GM18909 (cell line): ENCODE measurements around the gene USP32.
"Not testable (repeated sequence)": the region's sequence is repeated elsewhere in the genome, so short reads cannot be mapped to it uniquely, and the experiment has no call there.

Source experiments
- ATAC-seq: cut with Tn5 transposase; IDR thresholded peaks from one replicate; pipeline ENCODE4 v1.9.1; 2021; ENCODE audit warnings: mild to moderate bottlenecking; ENCODE audit not compliant: unreplicated experiment, poor library complexity

The USP32 gene

DNA sequence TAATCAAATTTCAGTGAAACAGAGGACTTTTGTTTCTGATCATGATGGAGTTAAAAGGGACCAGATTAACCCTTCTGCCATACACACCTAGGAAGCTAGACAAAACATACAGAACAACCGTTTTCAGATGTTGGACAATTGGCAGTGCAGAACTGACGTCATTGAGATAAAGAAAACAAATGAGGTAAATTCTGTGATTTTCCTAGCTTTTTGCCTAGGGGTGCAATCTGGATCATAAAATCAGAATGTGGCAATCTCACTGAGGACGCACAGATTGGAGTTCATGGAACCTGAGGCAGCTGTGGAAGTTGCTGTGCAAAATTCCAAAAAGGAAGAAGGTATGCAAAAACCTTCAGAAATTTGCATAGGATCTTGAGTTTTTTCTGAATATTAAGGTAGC, 15.0 kb upstream of the USP32 start:
- ATAC-seq = no peak

DNA sequence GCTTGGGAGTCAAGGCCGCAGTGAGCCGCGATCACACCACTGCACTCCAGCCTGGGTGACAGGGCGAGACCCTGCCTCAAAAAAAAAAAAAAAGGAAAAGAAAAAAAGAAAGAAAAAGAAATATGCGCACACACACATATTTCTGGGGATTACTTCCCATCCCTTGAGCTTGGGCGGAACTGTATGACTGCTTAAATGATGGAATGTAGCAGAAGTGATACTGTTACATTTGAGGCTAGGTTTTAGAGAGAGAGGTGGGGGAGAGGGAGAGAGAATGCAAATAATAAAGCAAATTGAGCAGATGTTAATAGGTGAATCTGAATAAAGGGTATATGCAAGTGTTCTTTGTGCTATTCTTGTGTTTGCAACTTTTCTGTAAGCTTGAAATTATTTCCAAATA, 12.0 kb upstream of the USP32 start:
- no peak for ATAC-seq

DNA sequence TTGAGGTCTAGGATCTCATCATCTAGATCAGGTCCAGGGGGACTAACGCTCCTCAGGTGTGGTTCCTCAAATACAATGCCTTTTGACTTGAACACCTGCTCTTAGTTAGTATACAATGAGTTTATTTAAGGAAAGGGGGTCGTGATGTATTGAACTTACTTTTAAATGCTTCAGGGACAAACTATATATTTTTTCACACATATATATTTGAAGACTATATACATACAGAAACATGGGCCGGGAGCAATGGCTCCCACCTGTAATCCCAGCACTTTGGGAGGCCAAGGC, 11.5 kb upstream of the USP32 start:
- ATAC-seq = no peak

DNA sequence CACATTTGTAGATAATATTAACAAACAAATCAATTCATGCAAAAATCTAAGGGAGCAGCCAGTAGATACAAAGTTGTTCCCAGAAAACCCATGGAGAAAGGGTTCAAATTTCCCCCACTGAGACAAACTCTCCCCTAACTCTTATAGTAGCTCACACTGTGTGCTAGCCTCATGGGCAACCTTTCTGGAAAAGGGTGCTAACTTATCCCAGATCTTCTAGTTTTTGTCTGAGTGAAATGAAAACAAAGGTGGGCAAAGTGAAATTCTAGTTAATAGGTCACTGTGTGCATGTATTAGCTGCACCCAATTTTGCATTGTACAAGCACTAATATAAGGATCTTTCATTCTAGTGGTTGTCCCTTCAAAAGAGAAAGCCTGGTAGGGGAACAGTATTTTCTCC, 9.9 kb upstream of the USP32 start:
- ATAC-seq = no peak

DNA sequence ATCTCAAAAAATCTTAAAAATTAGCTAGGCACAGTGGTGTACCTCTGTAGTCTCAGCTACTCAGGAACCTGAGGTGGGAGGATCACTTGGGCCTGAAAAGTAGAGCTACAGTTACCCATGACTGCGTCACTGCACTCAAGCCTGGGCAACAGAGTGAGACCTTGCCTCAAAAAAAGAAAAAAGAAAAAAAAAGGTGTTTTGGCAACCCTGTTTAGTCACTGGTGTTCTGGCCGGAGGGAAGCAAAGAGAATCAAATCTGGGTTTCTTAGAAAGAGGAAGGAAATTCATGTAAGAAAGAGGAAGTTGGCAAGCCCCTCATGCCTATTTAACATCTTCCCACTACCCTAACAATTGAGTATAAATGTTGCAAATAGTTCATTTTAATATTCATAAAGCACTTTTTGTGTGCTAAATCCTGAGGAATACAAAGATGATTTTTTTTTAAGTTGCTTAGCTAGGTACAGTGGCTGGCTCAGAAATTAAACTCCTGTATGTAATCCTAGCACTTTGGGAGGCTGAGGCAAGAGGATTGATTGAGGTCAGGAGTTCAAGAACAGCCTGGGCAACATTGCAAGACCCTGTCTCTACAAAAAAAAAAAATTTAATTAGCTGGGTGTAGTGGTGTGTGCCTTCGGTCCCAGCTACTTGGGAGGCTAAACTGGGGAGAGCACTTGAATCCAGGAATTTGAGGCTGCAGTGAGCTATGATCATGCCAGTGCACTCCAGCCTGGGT, 6.5 kb upstream of the USP32 start:
- no peak for ATAC-seq

DNA sequence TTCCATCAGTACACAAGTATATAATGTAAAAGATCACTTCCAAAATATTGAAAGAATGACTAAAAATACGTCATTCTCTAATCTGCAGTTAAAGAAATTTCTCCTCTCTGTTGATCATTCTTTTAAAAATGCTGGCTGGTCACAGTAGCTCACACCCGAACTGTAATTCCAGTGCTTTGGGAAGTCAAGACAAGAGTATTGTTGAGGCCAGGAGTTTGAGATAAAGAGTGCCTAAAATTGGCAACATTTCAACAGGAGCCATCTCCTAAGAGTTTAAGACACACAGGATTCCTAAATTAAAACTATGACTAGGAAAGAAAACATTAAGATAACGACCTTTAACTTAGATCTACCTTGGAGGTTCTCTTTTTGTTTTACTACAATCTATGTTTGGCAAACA, 4.5 kb upstream of the USP32 start:
- no peak for ATAC-seq

DNA sequence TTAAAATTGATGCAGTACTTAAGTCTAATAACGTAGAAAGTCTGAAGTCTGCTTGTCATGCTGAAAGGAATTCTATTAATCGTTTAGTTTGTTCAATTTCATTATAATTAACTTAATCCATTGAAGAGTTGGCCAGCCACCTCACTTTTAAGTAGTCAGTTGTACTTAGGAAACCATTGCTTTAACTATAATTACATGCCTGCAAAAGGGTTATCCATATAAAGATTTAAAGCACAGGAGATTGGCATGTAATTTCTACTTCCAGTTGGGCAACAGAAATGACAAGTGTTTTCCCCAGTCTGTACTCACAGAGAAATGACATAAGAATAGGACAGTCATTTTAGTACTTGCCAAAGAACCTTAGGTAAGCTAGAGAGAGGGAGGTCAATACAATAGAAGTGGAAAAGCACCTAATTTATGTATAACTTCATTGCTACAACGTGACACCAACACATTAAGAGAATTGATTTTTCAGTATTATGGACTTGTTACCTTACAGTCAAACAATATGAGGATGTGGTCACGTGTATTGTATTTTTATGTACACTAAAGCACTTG, 3.7 kb upstream of the USP32 start:
- ATAC-seq = no peak

DNA sequence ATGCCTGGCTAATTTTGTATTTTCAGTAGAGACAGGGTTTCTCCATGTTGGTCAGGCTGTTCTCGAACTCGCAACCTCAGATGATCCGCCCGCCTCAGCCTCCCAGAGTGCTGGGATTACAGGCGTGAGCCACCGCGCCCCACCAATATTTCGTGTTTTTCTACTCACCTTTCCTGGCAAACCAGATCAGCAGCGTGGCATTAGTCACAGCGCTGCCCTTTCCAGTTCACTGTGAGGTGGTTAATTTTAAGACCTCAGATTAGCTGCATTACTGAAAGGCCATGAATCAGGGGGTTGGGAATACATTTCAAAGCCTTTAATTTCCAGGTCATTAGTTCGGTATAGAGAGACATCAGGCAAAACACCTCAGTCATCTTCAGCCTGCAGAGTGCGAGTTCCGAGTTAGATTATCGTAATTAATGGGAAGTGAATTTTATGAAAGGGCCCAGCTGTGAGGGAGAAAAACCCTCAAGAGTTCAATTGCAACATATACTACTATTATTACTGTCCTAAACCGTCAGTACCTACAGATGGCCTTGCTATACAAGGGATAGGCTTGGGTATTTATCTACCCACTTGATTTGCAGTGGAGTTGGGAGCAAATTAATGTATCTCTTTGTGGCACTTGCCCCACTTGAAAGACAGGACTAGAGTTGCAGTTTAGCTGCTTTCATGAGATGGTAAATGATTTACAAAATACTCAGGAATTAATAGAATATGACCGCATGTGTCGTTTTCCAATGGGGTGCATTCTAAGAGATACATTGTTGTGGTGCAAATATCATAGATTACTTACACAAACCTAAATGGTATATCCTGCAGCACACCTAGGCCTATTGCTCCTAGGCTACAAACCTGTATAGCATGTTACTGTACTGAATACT, 2.1 kb upstream of the USP32 start:
- no peak for ATAC-seq

DNA sequence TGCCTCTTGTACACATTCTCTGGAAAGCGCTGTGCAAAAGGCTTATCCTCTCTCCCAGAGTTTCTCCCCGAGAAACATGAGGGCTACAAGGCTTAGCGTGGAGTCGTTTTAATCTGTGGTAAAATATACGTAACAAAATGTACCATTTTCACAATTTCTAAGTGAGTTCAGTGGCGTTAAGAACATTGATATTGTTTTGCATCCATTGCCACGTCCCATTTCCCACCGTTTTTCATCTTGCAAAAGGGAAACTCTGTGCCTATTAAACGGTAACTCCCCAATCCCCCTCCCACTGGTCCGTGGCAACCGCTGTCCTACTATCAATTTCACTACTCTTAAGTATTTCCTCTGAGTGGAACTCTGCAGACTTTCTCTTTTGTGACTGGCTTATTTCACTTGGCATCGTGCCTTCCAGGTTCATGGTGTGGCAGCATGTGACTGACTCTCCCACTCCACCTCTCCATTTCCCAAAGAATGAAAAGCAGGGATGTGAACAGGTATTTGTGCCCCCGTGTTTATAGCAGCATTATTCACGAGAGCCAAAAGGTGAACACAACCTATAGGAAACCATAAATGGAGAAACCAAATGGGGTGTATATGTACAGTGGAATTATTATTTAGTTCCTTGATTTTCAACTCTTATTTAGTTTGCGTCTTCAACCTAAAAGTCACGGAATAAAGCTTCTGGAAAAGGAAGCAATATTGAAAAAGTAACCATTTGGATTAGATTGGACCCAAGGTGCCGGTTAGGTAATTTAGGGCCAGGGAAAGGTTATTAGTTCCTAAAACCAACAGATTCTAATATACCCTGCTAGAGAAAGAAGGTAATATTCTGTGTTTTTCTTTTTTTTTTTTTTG, 1.1 kb upstream of the USP32 start:
- no peak for ATAC-seq

DNA sequence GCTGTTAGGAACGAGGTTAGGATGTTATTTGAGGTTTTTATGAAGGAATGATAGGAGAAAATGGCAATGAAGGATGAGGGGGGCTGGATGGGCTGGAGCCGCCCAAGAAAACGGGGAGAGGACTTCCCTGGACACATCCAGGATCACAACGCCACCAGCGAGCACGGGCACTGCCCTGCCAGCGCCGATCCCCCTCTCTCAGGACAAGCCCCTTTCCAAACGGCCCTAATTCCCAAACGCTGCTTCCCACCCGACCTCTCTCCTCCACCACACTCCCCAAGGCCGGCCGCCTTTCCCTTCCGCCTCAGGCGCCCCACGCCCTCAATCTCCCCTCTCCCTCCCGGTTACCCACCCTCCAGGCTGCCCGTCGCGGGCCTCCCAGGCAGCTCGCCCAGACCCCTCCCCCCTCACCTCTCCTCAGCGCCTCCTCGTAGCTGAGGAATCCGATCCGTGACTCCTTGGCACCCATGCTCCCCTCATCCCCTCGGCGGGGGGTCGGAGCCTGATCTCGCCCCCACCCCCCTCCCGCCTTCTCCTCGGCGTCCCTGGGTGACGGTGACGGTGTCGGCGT, 377 bp downstream of the USP32 start:
- peak; percentile 30 for ATAC-seq

DNA sequence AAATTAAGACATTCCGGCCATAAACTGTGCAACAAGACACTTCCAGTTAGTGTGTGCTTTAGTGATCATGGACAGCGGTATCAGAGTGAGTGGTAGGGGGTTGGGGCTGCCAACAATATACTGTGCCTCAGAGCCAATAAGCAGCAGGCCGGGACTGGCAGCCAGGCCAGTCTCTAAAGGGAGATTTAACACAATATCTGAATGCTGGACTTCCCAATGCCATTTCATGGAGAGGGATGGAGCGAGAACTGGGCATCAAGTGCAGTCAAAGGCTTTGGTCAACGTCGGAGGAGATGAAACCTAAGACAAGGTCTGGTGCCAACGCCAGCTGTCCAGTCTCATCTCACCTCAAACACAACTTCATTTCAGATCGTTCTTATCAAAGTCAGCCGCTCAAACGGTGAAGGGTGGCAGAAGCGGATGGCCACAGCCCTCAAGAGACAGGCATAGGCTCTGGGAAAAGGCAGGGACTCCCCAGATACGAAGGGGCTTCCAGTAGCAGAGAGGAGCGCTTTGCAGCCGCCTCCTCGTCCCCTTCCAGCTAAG, 935 bp downstream of the USP32 start:
- no peak for ATAC-seq

DNA sequence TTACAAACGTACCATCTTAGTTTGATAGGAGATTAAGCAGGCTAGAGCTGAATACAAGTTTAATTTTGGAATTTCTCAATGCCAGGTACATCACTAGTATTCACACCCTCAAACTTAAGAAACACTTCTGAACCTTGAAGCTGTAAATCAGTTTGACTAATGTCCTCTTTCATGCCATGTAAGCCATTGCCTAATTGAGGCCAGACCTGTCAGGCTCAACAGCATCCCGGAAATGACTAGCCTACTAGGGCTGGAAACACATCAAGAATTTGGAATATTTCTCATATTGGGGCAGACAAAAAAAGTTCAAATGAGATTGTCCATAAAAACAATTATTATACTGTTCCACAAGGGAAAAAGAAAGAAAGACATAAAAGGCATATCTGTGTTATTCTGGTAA, 1.7 kb downstream of the USP32 start:
- ATAC-seq = no peak

DNA sequence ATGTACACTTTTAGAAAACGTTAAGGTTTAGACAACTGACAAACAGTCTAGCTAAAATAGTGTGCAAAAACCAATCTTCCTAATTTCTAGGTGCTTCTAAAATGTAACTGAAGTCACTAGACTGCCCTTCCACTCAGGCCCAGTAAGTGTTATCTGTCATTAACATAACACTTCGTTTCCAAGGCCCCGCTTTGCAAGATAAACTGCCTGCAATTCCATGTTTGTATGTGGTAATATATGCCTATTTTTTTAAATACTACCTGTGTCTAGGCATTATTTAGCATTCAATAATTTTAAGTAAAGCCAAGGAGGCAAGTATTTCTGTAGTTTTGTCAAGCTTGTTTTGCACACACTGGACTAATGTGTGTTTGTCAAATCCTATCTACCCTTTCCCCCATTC, 3.2 kb downstream of the USP32 start:
- no peak for ATAC-seq

DNA sequence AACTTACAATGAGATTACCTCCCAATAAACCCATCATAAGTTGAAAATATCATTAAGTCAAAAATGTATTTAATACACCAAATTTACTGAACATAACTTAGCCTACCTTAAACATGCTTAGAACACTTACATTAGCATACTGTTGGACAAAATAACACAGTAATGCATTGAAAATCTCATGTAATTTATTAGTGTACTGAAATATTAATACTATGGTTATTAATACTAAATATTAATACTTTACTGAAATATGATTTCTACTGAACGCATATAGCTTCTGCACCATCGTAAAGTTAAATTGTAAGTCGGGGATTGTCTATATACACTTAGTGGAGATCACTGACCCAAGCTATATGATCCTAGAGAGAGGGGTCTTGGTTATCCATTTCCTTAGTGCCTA, 4.3 kb downstream of the USP32 start:
- ATAC-seq = no peak

DNA sequence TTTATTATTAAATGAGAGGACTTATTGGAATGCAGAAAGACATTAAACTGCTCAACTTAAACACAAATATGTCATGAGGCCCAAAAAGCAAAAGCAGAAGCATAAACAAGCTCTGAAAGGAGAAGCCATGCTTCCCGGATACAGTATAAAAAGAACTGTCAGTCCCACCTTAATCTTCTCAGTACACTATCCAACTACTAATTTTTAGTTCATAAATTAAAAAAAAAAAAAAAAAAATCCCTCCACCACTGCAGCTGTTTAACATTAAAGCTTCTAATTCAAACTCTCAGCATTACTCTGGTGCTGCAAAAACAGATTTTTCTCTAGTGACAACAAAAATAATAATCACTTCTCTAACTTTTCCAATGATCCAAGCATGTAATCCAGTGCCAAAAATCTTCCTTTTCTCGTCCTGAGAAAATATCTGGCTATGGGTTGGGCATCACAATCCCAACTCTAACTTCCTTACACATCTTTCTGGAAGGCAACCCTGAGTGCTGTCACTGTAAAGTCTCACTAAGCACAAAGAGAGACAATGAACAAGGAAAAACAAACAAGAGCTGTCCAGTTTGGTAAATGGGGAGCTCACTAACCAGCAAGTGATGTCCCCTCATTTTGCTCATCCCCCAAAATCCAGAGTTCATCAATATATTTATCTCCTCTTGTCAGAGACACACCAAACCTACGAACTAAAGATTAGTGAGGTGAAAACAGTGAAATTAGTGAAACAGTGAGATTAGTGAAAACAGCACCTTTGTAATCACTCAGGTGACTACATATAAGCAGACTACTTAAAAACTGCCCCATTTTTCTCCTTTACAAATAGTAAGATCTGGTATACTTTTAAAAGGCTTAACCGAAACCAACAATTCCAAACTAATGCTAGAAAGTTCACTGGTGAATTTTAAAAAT, 5.5 kb downstream of the USP32 start:
- ATAC-seq = no peak

DNA sequence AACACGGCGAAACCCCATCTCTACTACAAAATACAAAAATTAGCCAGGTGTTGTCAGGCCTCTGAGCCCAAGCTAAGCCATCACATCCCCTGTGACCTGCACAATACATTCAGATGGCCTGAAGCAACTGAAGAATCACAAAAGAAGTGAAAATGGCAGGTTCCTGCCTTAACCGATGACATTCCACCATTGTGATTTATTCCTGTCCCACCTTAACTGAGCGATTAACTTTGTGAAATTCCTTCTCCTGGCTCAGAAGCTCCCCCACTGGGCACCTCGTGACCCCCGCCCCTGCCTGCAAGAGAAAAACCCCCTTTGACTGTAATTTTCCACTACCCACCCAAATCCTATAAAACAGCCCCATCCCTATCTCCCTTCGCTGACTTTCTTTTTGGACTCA, 7.0 kb downstream of the USP32 start:
- not testable (repeated sequence) for ATAC-seq

DNA sequence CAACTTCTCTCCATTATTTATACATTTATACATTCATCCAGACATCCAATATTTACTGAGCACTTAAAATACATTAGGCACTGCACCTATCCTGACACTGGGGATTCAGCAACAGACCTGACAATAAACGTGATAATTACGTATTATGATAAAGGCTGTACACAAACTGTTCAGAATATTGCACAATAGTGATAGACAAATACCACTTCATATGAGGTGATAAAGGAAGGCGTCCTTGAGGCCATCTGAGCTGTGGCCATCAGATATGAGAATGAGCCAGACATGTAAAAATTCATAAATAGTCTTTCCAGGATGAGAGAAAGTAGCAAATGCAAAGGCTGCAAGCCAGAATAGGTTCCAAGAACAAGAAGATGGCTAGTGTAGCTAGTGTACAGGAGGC, 8.6 kb downstream of the USP32 start:
- no peak for ATAC-seq

DNA sequence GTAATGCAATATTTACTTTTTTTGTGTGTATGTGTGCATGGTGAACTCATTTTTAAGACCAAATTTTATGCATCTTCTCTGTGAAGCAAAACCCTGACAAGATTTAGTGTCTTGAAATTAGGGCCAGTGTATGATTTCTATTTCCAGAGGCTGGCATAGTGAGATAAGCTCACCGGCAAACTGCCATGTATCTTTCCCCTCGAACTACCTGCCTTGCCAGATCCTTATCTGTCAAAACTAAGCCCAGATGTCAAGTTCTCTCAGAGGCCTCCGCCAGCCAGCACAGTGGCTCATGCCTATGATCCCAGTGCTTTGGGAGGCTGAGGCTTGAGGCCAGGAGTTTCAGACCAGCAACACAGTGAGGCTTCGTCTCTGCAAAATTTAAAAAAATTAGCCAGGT, 10.0 kb downstream of the USP32 start:
- no peak for ATAC-seq

DNA sequence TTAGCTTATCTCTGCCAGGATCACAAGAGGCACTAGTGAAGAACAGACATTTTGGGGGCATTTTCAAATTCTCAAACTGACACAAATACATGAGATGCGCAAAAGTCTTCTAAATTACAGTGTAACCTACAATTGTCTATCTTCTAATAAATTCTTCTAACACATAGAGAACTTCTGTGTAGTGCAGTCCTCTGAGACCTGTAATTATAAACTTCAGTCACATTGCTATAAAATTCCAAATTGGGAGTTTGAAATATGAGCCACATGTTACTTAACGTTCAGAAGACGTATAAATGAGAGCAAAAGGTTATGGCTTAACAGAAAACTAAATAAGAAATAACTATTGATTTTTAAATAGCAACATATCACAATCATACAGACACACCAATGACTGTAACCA, 12.5 kb downstream of the USP32 start:
- not testable (repeated sequence) for ATAC-seq
